IPS-NIHi11 (cell line): Measurements from ENCODE around the gene RNU1-4.
"Not testable (repeated sequence)": the region's sequence is repeated elsewhere in the genome, so short reads cannot be mapped to it uniquely, and the experiment has no call there.

Source experiments
- DNase-seq: peaks from one replicate; pipeline ENCODE4 v3.0.0; 2012; ENCODE audit warnings: mixed read lengths, low spot score

The RNU1-4 gene

GRCh38 chr1:16770139-16770759 lies 29.9 kb downstream of the RNU1-4 start:
- not testable (repeated sequence) for DNase-seq

DNA sequence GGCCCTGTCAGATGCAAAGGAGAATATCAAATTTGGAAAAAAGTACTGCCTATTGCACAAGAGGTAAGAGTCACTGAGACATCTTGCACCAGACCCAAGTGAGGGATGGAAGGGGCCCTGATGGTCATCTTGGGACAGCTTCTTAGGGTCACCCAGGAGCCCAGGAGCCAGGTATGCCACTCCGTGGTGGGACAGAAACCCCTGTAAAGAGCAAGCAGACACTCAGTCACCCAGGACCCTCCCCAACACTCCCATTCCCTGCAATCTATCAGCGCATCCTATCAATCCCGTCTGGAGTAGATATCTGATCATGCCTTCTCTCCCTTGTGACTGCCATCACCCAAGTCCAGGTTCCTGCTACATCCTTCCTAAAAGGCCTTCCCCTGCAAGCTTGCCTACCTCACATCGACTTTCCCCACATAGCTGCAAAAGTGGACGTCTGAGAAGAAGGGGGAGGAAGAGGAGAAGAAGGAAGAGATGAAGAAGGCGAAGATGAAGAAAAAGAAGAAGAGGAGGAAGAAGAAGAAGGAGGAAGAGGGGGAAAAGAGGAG lies 30.7 kb downstream of the RNU1-4 start:
- DNase-seq: not testable (repeated sequence)

DNA sequence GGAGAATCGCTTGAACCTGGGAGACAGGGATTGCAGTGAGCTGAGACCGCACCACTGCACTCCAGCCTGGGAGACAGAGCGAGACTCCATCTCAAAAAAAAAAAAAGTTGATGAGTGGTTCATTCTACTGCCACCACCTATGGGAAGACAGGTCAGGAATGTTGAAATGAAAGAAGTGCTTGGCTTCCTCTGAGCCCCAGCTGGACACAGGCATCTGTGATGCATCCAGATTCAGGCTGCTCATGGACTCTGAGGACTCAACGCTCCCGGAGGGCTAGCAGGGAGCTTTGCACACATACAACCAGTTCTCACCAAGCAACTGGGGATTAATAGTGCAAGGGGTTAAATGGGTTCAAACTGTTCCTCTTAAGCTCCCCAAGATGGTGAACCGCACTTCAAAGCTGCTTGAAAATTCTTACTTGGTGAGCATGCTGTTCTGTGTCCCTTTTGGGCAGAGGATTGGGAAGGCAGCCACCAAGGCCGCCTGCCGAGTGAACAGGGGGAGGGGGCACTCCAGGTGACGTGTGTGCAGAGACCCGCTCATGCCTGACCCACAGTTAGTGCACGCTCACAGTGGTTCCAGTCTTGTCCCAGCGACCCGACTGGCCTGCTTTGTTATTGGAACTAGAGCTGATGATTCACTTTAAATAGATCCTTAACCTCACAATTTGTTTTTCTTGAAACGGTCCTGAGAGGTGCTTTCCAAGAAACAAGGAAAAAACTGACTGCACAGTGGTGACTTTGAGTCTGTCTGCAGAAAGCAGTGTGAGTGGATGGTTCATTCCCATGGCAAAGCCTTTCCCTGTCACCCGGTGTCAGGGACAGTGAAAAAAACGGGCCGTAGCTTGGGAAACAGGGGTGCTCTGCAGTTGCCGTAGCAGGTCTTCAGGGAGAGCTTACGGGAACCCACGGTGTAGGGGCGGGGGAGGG lies 32.2 kb downstream of the RNU1-4 start:
- DNase-seq: not testable (repeated sequence)

DNA sequence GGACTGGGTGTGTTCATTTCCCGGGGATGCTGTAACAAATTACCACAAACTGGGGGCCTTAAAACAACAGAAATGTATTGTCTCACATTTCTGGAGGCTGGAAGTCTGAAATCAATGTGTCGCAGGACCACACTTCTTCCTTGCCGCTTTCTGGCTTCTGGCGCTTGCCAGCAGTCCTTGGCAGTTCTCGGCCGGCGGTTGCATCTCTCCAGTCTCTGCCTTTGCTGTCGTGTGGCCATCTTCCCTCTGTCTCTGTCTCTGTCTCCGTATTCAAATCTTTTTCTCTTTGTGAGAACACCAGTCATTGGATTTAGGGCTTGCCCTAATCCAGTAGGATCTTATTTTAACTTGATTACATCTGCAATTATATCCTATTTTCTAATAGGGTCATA lies 32.9 kb downstream of the RNU1-4 start:
- not testable (repeated sequence) for DNase-seq

DNA sequence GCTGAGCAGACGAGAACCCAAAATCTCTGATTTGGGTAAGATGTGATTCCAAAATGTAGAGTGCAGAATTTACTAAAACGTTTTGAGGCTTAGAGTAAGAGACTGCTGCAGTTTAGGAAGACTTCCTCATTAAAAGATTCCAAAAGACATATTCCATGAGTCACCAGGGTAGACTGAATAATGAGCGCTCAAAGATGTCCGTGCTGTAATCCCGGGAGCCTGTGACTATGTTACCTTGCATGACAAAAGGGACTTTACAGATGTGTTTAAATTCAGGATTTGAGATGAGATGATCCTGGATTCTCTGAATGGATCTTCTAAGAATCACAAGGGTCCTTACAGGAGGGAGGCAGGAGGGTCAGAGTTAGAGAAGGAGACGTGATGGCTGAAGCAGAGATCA lies 33.4 kb downstream of the RNU1-4 start:
- not testable (repeated sequence) for DNase-seq

GRCh38 chr1:16774773-16775172 lies 34.5 kb downstream of the RNU1-4 start:
- not testable (repeated sequence) for DNase-seq

DNA sequence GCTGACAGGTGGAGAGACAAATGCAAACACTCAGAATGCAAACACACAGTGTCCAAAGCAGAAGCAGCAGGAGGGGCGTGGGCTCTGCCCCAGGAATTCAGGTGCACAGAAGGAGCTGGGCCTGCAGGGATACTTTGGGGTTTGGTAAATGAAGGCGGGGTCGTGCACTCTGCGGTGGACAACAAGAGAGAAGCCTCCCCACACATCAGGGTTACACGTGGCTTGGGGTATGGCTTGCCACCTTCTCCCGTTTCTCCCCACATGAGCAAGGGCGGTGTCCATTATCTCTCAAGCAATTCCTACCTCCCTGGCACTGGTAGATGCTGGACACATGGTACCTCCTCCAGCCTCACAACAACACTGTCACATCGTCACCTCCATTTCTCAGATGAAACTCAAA lies 35.0 kb downstream of the RNU1-4 start:
- not testable (repeated sequence) for DNase-seq

- DNase-seq: not testable (repeated sequence)
These were observed 35.9 kb downstream of the RNU1-4 start for GRCh38 chr1:16776248-16776647.

DNA sequence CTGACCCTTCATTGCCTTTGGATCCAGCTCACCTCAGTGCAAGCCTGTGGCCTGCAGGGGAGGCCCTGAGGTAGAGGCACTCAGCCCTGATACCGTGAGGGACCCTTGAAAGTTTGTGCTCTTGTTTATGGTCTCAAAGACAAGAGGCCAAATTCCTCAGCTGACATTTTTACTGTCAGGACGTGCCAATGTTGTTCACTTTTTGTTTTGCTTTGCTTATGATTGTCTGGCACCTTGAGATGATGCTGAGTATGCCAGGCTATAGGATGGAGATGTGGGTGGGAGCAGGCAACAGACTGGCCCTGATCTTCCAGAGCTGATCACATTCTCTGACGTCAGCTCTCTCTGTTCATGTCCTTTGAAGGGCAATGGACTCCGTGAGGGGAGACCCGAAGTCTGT lies 36.5 kb downstream of the RNU1-4 start:
- not testable (repeated sequence) for DNase-seq

DNA sequence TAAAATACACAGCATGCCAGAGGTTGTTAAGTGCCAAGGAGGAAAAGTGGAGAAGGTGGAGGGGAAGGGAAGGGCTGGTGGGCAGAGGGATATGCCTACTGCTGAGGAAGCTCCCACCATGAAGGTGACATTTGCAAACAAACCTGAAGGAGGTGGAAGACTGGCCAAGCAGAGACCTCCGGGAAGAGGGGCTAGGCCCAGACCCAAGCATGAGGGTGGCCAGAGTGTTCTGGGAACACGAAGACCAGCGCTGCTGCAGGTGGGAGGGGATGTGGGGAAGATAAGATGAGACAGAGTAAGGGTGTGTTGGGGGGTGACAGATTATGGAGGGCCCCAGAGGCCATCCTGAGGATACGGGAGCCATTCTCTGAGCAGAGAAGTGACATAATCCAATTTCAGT lies 37.5 kb downstream of the RNU1-4 start:
- DNase-seq: not testable (repeated sequence)

DNA sequence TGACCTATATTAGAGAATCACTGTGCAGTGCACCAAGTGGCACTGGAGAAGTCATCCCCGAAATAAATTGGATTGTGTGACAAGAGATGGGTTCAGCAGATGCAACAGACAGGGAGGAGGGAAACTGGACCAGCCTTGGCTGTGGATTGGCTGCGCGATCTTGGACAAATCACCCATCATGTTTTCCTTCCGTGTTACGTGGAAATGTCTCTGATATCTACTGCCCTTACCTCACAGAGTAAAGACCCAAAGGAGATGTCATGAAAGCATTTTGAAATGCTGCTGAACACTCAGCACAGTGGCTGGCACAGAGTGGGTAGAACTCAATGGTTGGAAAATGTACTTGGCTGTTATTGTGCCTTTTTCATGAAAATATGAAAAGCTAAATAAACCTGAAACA lies 39.2 kb downstream of the RNU1-4 start:
- not testable (repeated sequence) for DNase-seq

GRCh38 chr1:16781033-16781432 lies 40.7 kb downstream of the RNU1-4 start:
- DNase-seq: not testable (repeated sequence)

- not testable (repeated sequence) for DNase-seq
These were observed 41.3 kb downstream of the RNU1-4 start for GRCh38 chr1:16781625-16782024.

- DNase-seq: not testable (repeated sequence)
These were observed 44.6 kb downstream of the RNU1-4 start for GRCh38 chr1:16784955-16785354.

GRCh38 chr1:16786362-16786761 lies 46.0 kb downstream of the RNU1-4 start:
- not testable (repeated sequence) for DNase-seq

GRCh38 chr1:16787175-16787574 lies 46.9 kb downstream of the RNU1-4 start:
- not testable (repeated sequence) for DNase-seq

DNA sequence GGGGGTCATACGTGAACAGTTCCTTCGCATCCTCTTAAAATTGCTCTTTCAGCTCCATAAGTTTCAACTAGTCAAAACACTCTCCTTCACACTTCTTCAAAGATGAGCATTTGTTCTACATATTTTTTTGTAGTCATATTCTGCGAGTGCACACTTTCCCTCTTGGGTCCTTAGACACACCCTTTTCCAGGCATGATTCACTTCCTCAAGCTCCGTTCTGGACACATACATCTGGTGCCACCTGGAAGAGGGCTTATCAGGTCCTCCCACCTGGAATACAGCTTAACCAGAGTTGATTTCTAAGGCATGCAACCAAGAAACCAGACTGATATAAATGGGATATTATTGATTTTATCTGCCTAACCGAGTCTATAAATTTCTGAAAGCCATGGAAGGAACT lies 47.4 kb downstream of the RNU1-4 start:
- not testable (repeated sequence) for DNase-seq
